ENCODE data around the gene INO80B.
"Not testable (repeated sequence)": the region's sequence is repeated elsewhere in the genome, so short reads cannot be mapped to it uniquely, and the experiment has no call there.

INO80B gene

GRCh38 chr2:74447230-74447999 lies 7.5 kb upstream of the INO80B start:
- in situ Hi-C loops (cut with HindIII; ENCODE audit: low sequenced_read_pairs): no loop called here

GRCh38 chr2:74448771-74449170 lies 6.1 kb upstream of the INO80B start:
- in situ Hi-C loops (cut with HindIII; ENCODE audit: low sequenced_read_pairs): no loop called here

DNA sequence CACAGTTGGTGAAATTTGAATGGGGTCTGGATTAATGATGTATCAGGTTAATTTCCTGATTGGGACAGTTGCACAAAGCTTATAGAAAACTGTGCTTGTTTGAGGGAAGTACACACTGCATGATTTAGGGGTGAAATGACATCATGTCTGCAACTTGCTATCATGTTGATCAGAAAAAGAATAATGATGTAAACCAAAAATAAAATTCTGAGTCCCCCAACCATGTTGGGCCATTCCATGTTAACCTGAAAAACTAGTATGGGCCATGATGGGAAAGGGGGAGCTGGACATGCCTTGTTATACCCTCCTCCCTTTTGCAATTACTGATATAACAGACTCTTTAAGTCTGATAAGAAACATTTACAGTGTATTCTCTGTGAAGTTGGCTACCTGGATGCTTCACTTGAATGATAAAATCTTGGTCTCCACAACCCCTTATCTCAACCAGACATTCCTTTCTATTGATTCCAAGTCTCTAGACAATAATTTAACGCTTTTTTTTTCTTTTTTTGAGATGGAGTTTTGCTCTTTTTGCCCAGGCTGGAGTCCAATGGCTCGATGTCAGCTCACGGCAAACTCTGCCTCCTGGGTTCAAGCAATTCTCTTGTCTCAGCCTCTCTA lies 4.2 kb upstream of the INO80B start:
- in situ Hi-C loops (cut with HindIII; ENCODE audit: low sequenced_read_pairs): no loop called here

- in situ Hi-C loops (cut with HindIII; ENCODE audit: low sequenced_read_pairs): no loop called here
These were observed 2.3 kb downstream of the INO80B start for GRCh38 chr2:74457129-74457548.

GRCh38 chr2:74457549-74458131 lies 2.8 kb downstream of the INO80B start:
- in situ Hi-C loops (cut with HindIII; ENCODE audit: low sequenced_read_pairs): no loop called here

GRCh38 chr2:74458132-74458937 lies 3.4 kb downstream of the INO80B start, which contains the start of gene WBP1:
Gene WBP1 (plus strand): TSS chr2:74458438. CDS start chr2:74458603, 165 bp downstream.
- in situ Hi-C loops (cut with HindIII; ENCODE audit: low sequenced_read_pairs): no loop called here

- in situ Hi-C loops (cut with HindIII; ENCODE audit: low sequenced_read_pairs): no loop called here
These were observed 4.1 kb downstream of the INO80B start for GRCh38 chr2:74458938-74459363.

GRCh38 chr2:74459503-74460118 lies 4.7 kb downstream of the INO80B start:
- in situ Hi-C loops (cut with HindIII; ENCODE audit: low sequenced_read_pairs): not testable (repeated sequence)

DNA sequence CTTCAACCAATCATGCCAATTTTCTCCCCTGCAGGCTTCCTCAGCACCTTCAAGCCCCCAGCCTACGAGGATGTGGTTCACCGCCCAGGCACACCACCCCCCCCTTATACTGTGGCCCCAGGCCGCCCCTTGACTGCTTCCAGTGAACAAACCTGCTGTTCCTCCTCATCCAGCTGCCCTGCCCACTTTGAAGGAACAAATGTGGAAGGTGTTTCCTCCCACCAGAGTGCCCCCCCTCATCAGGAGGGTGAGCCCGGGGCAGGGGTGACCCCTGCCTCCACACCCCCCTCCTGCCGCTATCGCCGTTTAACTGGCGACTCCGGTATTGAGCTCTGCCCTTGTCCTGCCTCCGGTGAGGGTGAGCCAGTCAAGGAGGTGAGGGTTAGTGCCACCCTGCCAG lies 5.3 kb downstream of the INO80B start:
- in situ Hi-C loops (cut with HindIII; ENCODE audit: low sequenced_read_pairs): not testable (repeated sequence)

DNA sequence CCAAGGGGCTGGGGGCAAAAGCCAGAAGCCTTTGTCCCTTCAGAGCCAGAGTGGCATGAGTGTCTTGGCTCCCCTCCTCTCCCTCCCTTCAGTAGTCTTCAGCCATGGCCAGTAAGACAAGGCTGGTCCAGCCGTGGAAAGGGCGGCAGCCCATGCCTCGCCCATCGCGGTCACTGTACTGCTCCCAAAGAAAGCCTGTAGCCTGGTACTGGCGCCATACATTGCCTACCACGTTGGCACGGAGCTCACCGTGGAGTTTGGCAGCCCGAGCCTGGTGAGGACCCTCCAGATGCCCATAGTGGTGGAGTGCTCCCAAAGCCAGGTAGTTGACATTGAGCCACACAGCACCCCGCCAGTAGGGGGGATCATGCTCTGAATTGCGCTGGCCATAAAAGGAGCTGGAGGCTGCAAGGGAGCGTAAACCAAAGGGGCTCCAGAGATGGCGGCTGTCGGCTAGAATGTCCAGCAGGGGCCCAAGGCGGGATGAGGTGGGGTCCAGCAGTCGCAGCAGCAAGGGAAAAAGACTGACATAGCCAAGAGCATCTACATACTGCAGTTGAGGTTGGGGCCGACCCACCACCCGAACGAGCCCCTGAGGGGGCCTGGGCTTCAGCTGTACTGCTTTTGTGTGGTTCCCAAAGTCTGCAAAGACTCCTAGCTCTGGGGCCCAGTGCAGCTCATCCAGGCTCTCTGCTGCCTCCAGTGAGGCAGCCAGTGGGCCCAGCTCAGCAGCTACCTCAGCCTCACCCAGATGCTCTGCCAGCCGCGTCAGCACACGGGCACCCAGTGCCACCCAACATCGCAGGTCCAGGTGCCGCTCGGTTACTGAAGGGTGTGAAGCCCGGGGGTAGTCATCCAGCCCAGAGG lies 6.5 kb downstream of the INO80B start:
- in situ Hi-C loops (cut with HindIII; ENCODE audit: low sequenced_read_pairs): no loop called here

GRCh38 chr2:74462054-74462785 lies 7.3 kb downstream of the INO80B start:
- in situ Hi-C loops (cut with HindIII; ENCODE audit: low sequenced_read_pairs): no loop called here

DNA sequence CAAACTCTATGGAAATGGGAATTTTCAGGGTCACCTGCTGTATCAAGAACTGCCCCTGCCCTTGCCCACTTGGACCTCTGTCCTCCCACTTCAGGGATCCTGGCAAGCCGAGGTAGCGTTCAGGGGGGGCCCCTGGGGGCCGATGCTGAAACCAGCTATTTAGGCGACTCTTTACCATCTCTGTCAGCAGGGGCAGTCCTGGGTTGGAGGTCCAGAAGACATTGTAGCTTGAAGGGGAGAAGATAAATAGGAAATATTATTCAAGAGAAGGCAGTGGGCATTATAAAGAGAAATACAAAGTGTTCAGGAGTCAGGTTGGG lies 7.9 kb downstream of the INO80B start:
- in situ Hi-C loops (cut with HindIII; ENCODE audit: low sequenced_read_pairs): no loop called here

- in situ Hi-C loops (cut with HindIII; ENCODE audit: low sequenced_read_pairs): no loop called here
These were observed 9.5 kb downstream of the INO80B start for GRCh38 chr2:74464406-74464805.

DNA sequence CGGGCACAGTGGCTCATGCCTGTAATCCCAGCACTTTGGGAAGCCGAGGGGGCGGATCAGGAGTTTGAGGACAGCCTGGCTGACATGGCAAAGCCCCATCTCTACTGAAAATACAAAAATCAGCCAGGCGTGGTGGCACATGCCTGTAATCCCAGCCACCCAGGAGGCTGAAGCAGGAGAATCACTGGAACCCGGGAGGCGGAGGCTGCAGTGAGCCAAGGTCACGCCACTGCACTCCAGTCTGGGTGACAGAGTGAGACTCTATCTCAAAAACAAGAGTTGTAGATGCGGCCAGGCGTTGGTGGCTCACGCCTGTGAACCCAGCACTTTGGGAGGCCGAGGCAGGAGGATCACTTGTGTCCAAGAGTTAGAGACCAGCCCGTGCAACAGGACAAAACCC lies 15.9 kb downstream of the INO80B start:
- in situ Hi-C loops (cut with HindIII; ENCODE audit: low sequenced_read_pairs): not testable (repeated sequence)

DNA sequence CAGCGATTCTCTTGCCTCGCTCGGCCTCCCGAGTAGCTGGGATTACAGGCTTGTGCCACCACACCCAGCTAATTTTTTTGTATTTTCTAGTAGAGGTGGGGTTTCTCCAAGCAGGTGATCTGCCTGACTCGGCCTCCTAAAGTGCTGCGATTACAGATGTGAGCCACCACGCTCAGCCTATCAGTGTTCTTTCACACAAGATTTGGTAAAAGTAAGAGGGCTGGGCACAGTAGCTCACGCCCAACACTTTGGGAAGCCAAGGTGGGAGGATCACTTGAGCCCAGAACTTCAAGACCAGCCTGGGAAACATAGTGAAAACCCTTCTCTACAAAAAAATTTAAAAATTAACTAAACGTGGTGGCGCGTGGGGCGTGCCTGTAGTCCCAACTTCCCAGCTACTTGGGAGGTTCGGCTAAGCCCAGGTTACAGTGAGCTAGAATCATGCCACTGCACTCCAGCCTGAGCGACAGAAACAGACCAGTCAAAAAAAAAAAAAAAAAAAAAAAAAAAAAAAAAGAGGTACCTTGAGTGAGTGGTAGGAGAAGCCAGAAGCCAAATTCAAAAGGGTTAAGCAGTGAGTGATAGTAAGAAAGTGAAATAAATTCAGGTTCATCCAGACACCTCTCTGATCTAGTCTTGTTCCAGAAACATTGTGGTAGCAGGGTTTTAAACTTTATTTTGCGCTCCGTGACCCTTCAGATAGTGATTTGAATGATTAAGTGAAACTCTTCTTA lies 16.6 kb downstream of the INO80B start:
- in situ Hi-C loops (cut with HindIII; ENCODE audit: low sequenced_read_pairs): no loop called here

DNA sequence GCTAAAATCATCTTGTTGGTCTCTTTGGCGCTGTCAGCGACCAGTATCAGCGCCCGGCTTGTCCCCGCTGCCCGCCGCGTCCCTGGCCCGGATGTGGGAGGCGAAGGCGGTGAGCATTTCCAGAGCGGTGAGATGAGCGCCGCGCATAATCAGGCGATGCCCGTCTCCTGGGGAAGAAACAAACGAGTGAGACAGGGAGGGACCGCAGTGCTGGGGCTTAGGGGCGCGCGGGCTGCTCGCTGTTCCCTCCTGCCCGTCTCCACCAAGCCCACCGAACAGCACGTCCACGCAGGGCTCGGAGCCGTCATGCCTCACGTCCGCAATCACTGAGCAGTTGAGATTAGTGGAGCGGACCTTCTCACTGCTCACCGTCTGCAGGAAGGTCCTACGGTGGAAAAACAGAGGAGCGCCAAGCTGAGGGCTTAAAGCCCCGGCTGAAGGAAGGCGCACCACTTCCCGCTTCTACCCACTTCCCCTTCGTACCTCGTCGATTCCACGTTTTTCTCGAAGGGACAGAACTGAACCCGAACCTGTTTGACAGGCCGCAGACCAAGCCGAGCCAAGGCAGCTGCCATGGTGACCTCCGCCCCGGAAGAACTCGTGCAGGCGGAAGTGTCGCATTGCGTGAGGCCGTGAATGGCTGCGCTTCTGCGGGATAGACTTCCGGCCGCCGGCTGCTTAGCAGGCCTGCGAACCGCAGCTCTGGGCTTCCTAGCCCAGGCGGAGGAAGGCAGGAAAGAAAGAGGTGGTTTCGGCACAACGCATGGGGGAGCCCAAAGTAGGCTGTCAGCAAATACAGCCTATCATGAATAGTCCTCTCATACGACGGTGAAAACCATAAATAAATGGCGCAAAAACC lies 17.4 kb downstream of the INO80B start, which contains the start of gene MRPL53:
Gene MRPL53, minus strand, starts transcription at position 595 of the 859 bp plus-strand sequence. Its CDS starts 20 bp downstream, at position 575.
- in situ Hi-C loops (cut with HindIII; ENCODE audit: low sequenced_read_pairs): no loop called here

- in situ Hi-C loops (cut with HindIII; ENCODE audit: low sequenced_read_pairs): no loop called here
These were observed 18.0 kb downstream of the INO80B start for GRCh38 chr2:74472945-74473258.

- in situ Hi-C loops (cut with HindIII; ENCODE audit: low sequenced_read_pairs): no loop called here
These were observed 19.6 kb downstream of the INO80B start for GRCh38 chr2:74474481-74474880.
